PFSK-1 (cell line): Measurements from ENCODE around the gene BCAS3.

Experiments
- FOXP2 ChIP-seq: optimal IDR thresholded peaks from 2 replicates; pipeline ENCODE3; 2011; ENCODE audit warnings: borderline replicate concordance, control low read depth, inconsistent platforms; ENCODE audit not compliant: insufficient read depth; ENCODE audit errors: extremely low read length, extremely low read depth
- POLR2AphosphoS5 ChIP-seq: IDR thresholded peaks from 2 replicates; pipeline ENCODE4 v1.6.1; 2012; ENCODE audit warnings: low read depth, mild to moderate bottlenecking, control low read depth, low read length, moderate library complexity
- REST ChIP-seq, 2 experiments: IDR thresholded peaks; 2 replicates each; pipeline versions ENCODE4 v1.6.1 to v1.8.0; 2011 to 2012; ENCODE audit warnings: low read depth in 2 of 2, low read length in 2 of 2, control low read depth in 1 of 2, inconsistent platforms in 1 of 2, mild to moderate bottlenecking in 1 of 2, moderate library complexity in 1 of 2; ENCODE audit not compliant: insufficient read depth in 1 of 2
- SIN3A ChIP-seq: IDR thresholded peaks from 2 replicates; pipeline ENCODE4 v1.6.1; 2012; ENCODE audit warnings: mild to moderate bottlenecking, low read length, moderate library complexity, borderline replicate concordance; ENCODE audit not compliant: insufficient read depth
- TAF1 ChIP-seq: IDR thresholded peaks from 2 replicates; pipeline ENCODE4 v1.6.1; 2012; ENCODE audit warnings: low read length, control low read depth, borderline replicate concordance; ENCODE audit not compliant: insufficient read depth

GRCh38 chr17:61422869-61423268 lies 745.2 kb downstream of the BCAS3 start:
- TF ChIP-seq POLR2AphosphoS5 (no peak), TAF1 (no peak), REST (IDR thresholded peaks at IDR 0.05; ENCODE audit: insufficient read depth in 1 of 2, low read depth in 2 of 2, low read length in 2 of 2) (no peak), SIN3A (no peak), FOXP2 (no peak)
